Esophagus muscularis mucosa (tissue), 3 donors: ENCODE results near the gene AUP1.

ENCODE experiments used
- POLR2A ChIP-seq: fragments of 450-650 bp; IDR thresholded peaks from one replicate; pipeline ENCODE4 v1.6.1; 2017; ENCODE audit warnings: antibody characterized with exemption, moderate library complexity, mild to moderate bottlenecking, low read depth
- POLR2AphosphoS5 ChIP-seq, 2 donors: sonication (generic); formaldehyde crosslinking; IDR thresholded peaks; one replicate each; pipeline ENCODE4 v1.6.1; 2017; ENCODE audit warnings: antibody characterized with exemption in 2 of 2
- TF ChIP-seq, protein P1 (sequence below), 3 experiments: fragments of 200-600 bp in 2 of 3; fragments of 450-650 bp in 1 of 3; sonication (generic) in 2 of 3; IDR thresholded peaks; one replicate each; pipeline ENCODE4 v1.5.1; 2017 to 2019; ENCODE audit warnings: antibody characterized with exemption in 3 of 3, mild to moderate bottlenecking in 2 of 3, moderate library complexity in 1 of 3

DNA sequence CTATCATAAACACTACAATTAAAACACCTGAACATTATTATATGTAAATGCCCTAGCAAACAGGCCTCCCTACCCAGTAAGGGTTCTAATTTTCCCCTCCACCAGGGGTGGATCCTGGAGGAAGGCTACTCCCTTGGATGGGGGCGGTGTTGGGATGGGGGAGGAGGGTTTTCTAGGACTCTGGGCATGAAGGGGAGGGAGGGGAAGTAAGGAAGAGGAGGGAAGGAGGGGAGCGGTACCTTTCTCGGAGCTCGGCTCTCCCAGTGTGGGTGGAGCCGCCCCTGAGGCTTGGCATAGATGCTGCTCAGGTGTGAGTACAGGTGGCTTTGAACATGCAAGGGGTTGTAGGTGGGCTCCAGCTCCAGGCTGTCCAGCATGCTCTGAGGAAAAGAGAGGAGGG, 30.4 kb upstream of the AUP1 start:
- TF ChIP-seq POLR2A (no peak), POLR2AphosphoS5 (IDR thresholded peaks at IDR 0.05) (no peak)
- TF ChIP-seq, protein P1, sequence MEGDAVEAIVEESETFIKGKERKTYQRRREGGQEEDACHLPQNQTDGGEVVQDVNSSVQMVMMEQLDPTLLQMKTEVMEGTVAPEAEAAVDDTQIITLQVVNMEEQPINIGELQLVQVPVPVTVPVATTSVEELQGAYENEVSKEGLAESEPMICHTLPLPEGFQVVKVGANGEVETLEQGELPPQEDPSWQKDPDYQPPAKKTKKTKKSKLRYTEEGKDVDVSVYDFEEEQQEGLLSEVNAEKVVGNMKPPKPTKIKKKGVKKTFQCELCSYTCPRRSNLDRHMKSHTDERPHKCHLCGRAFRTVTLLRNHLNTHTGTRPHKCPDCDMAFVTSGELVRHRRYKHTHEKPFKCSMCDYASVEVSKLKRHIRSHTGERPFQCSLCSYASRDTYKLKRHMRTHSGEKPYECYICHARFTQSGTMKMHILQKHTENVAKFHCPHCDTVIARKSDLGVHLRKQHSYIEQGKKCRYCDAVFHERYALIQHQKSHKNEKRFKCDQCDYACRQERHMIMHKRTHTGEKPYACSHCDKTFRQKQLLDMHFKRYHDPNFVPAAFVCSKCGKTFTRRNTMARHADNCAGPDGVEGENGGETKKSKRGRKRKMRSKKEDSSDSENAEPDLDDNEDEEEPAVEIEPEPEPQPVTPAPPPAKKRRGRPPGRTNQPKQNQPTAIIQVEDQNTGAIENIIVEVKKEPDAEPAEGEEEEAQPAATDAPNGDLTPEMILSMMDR (IDR thresholded peaks at IDR 0.05): no peak
